MM.1S (cell line): ENCODE data around the gene CCDC134.

Source experiments
- DNase-seq: peaks from one replicate; pipeline ENCODE4 v3.0.0-alpha.2; 2015
- H2AFZ ChIP-seq: fragments of 300-600 bp; sonication (generic); 2 replicates; pipeline ENCODE4 v1.6.0; 2016; ENCODE audit warnings: antibody characterized with exemption, low read length
- H3F3A ChIP-seq: fragments of 300-600 bp; sonication (generic); 2 replicates; pipeline ENCODE4 v1.6.1; 2016; ENCODE audit warnings: mild to moderate bottlenecking, antibody characterized with exemption, low read length, moderate library complexity, mixed read lengths; ENCODE audit not compliant: insufficient read depth
- H3K27ac ChIP-seq: fragments of 300-600 bp; sonication (generic); 2 replicates; pipeline ENCODE4 v1.5.1; 2016; ENCODE audit warnings: mild to moderate bottlenecking, low read length
- H3K27me3 ChIP-seq: fragments of 300-600 bp; sonication (generic); replicated peaks from 2 replicates; pipeline ENCODE4 v1.6.0; 2016; ENCODE audit warnings: low read length; ENCODE audit not compliant: insufficient read depth
- H3K36me3 ChIP-seq: fragments of 300-600 bp; sonication (generic); replicated peaks from 2 replicates; pipeline ENCODE4 v1.6.1; 2016; ENCODE audit warnings: mild to moderate bottlenecking, low read length, mixed read lengths; ENCODE audit not compliant: insufficient read depth
- H3K4me1 ChIP-seq: fragments of 300-600 bp; sonication (generic); 2 replicates; pipeline ENCODE4 v1.6.1; 2016; ENCODE audit warnings: low read length, mixed read lengths
- H3K4me2 ChIP-seq: fragments of 300-600 bp; sonication (generic); 2 replicates; pipeline ENCODE4 v1.6.0; 2016; ENCODE audit warnings: low read depth, low read length
- H3K4me3 ChIP-seq: fragments of 300-600 bp; sonication (generic); 2 replicates; pipeline ENCODE4 v1.5.1; 2016; ENCODE audit warnings: low read length, mixed read lengths
- H3K79me2 ChIP-seq: fragments of 300-600 bp; sonication (generic); 2 replicates; pipeline ENCODE4 v1.6.1; 2016; ENCODE audit warnings: mixed run types, low read length, mixed read lengths
- H3K9ac ChIP-seq: fragments of 300-600 bp; sonication (generic); 2 replicates; pipeline ENCODE4 v1.6.1; 2016; ENCODE audit warnings: low read length, mixed read lengths
- H3K9me2 ChIP-seq: fragments of 300-600 bp; sonication (generic); replicated peaks from 2 replicates; pipeline ENCODE4 v1.6.1; 2016; ENCODE audit warnings: mild to moderate bottlenecking, low read length, mixed read lengths; ENCODE audit not compliant: insufficient read depth
- H3K9me3 ChIP-seq: fragments of 300-600 bp; sonication (generic); replicated peaks from 2 replicates; pipeline ENCODE4 v1.6.1; 2016; ENCODE audit warnings: mild to moderate bottlenecking, low read length, mixed read lengths; ENCODE audit not compliant: insufficient read depth
- H4K20me1 ChIP-seq: fragments of 300-600 bp; sonication (generic); 2 replicates; pipeline ENCODE4 v1.6.1; 2016; ENCODE audit warnings: mild to moderate bottlenecking, low read length, moderate library complexity, mixed read lengths; ENCODE audit not compliant: insufficient read depth
- EZH2 ChIP-seq: fragments of 300-600 bp; sonication (generic); optimal IDR thresholded peaks from 2 replicates; pipeline ENCODE3; 2017; ENCODE audit warnings: low read depth, mild to moderate bottlenecking, antibody characterized with exemption, low read length, mixed read lengths
- EZH2phosphoT487 ChIP-seq: fragments of 300-600 bp; sonication (generic); IDR thresholded peaks from 2 replicates; pipeline ENCODE4 v1.6.1; 2018; ENCODE audit warnings: antibody characterized with exemption, low read length
- TF ChIP-seq, protein P1 (sequence below): fragments of 300-600 bp; sonication (generic); IDR thresholded peaks from 2 replicates; pipeline ENCODE4 v1.5.1; 2016; ENCODE audit warnings: antibody characterized with exemption, low read length, mixed read lengths

CCDC134 gene

DNA sequence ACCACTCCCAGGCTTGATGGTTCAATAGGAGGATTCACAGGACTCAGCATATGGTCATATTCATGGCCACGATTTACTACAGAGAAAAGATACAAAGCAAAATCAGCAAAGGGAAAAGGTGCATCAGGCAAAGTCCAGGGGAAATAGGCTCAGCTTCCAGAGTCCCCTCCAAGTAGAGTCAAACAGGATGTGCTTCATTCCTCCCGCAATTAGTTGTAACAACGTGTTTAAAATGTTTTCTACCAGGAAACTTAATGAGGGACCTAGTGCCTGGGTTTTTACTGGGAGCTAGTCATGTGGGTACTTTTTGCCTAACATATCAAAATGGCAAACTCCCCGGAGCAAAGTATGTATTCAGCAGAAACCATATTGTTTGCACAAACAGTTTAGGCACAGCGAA, 17.5 kb downstream of the CCDC134 start:
- no peak overlapping the region for H2AFZ ChIP-seq
- H3K4me2 ChIP-seq = no peak overlapping the region
- no peak overlapping the region for H3K9ac ChIP-seq
- no peak for DNase-seq
- TF ChIP-seq, protein P1, sequence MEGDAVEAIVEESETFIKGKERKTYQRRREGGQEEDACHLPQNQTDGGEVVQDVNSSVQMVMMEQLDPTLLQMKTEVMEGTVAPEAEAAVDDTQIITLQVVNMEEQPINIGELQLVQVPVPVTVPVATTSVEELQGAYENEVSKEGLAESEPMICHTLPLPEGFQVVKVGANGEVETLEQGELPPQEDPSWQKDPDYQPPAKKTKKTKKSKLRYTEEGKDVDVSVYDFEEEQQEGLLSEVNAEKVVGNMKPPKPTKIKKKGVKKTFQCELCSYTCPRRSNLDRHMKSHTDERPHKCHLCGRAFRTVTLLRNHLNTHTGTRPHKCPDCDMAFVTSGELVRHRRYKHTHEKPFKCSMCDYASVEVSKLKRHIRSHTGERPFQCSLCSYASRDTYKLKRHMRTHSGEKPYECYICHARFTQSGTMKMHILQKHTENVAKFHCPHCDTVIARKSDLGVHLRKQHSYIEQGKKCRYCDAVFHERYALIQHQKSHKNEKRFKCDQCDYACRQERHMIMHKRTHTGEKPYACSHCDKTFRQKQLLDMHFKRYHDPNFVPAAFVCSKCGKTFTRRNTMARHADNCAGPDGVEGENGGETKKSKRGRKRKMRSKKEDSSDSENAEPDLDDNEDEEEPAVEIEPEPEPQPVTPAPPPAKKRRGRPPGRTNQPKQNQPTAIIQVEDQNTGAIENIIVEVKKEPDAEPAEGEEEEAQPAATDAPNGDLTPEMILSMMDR = no peak
- no peak for TF ChIP-seq EZH2
- TF ChIP-seq EZH2phosphoT487 = no peak
- no peaks in the 10 kb centered on the region for H3K9me3 ChIP-seq
- no peaks in the 10 kb centered on the region for H4K20me1 ChIP-seq
- H3F3A ChIP-seq = no peaks in the 10 kb centered on the region
- no peak overlapping the region for H3K27ac ChIP-seq
- no peaks in the 10 kb centered on the region for H3K9me2 ChIP-seq
- H3K79me2 ChIP-seq = peaks cover 11% of the 10 kb centered on the region; the same call in 1 of the 2 replicates
- no peak overlapping the region for H3K4me3 ChIP-seq
- no peaks in the 10 kb centered on the region for H3K36me3 ChIP-seq
- no peaks in the 10 kb centered on the region for H3K27me3 ChIP-seq
- H3K4me1 ChIP-seq = no peaks in the 10 kb centered on the region

GRCh38 chr22:41818596-41818995, 18.1 kb downstream of the CCDC134 start:
- TF ChIP-seq EZH2 (no peak), EZH2phosphoT487 (no peak)
- TF ChIP-seq, protein P1 = no peak
- H3K36me3 ChIP-seq = no peaks in the 10 kb centered on the region
- no peaks in the 10 kb centered on the region for H3K27me3 ChIP-seq
- no peak overlapping the region for H3K4me3 ChIP-seq
- H3K9me2 ChIP-seq = no peaks in the 10 kb centered on the region
- H3K4me1 ChIP-seq = no peaks in the 10 kb centered on the region
- no peak overlapping the region for H3K27ac ChIP-seq
- peaks cover 5% of the 10 kb centered on the region; the same call in 1 of the 2 replicates for H3K79me2 ChIP-seq
- no peaks in the 10 kb centered on the region for H4K20me1 ChIP-seq
- H2AFZ ChIP-seq = no peak overlapping the region
- DNase-seq = no peak
- H3K9ac ChIP-seq = no peak overlapping the region
- no peaks in the 10 kb centered on the region for H3K9me3 ChIP-seq
- H3K4me2 ChIP-seq = no peak overlapping the region
- no peaks in the 10 kb centered on the region for H3F3A ChIP-seq

DNA sequence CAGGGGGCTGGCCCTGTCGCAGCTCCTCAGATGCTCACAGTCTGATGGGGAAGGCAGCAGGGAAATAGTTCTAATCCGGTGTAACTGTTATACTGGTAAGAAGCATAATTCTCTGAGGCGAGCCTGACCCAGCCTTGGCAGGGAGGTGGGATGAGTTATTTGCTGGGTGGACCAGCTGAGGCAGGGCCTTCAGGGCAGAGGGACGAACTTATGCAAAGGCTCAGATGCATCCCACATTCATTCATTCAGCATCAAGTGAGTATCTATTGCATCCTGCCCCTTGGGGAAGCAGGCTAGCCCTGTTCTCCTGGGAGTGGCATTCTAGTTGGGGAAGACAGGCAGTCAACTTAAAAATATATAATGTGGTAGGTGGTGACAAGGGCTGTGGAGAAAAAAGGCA, 18.8 kb downstream of the CCDC134 start:
- TF ChIP-seq EZH2 (no peak), EZH2phosphoT487 (no peak)
- TF ChIP-seq, protein P1 = no peak
- Histone ChIP-seq H3K36me3 (no peaks in the 10 kb centered on the region), H3K9me2 (no peaks in the 10 kb centered on the region)

More for the DNA sequence above, 18.8 kb downstream of the CCDC134 start:
- H3K4me1 ChIP-seq = no peaks in the 10 kb centered on the region
- H3K27me3 ChIP-seq = no peaks in the 10 kb centered on the region
- no peaks in the 10 kb centered on the region for H3K9me3 ChIP-seq
- no peaks in the 10 kb centered on the region for H3F3A ChIP-seq
- peaks cover 5% of the 10 kb centered on the region; the same call in 1 of the 2 replicates for H3K79me2 ChIP-seq
- H3K27ac ChIP-seq = no peak overlapping the region
- no peak overlapping the region for H3K4me3 ChIP-seq
- no peak for DNase-seq
- no peak overlapping the region for H2AFZ ChIP-seq
- H3K4me2 ChIP-seq = no peak overlapping the region
- no peak overlapping the region for H3K9ac ChIP-seq
- H4K20me1 ChIP-seq = no peaks in the 10 kb centered on the region
